Activated CD8-positive, alpha-beta memory T cell treated with anti-CD3 and anti-CD28 coated beads for 36 hours (primary cell): Measurements from ENCODE around the gene KANSL2. TPM values are rescaled to one million over a fixed set of nuclear protein-coding genes. Genes with fewer than 3 reads are reported as not detected.
"Not testable (repeated sequence)": the region's sequence is repeated elsewhere in the genome, so short reads cannot be mapped to it uniquely, and the experiment has no call there.

Source experiments
- CTCF ChIA-PET: fragments of 350-600 bp; sonication (Branson Sonifier 250); formaldehyde crosslinking; loops from one replicate; lab custom pipeline; 2021; ENCODE audit warnings: antibody characterized with exemption; lab: Charles Lee
- POLR2A ChIA-PET: fragments of 350-600 bp; sonication (Branson Sonifier 250); formaldehyde crosslinking; loops from one replicate; lab custom pipeline; 2021; ENCODE audit warnings: antibody characterized with exemption; lab: Charles Lee
- total RNA-seq, 2 experiments: library from RNA; stranded (reverse); gene quantifications; one replicate each; pipeline ENCODE4 v1.2.3, GENCODE V29; 2021

Gene KANSL2
- total RNA-seq = 10 to 100 TPM; 57.2 to 59.6 TPM

GRCh38 chr12:48681710-48682532 is at the start of gene KANSL2:
Gene KANSL2 (minus strand): TSS chr12:48682238. CDS start chr12:48681632, 606 bp downstream.
- POLR2A ChIA-PET = interaction anchor here (0.8 to 1.7 kb wide), 7 partner anchors 9 to 133 kb away, joined by 3 to 5 read pairs (median 4); partner anchors contain the start of gene CCNT1
- CTCF ChIA-PET = interaction anchor here (1.3 to 1.6 kb wide), 3 partner anchors 10 to 133 kb away, joined by 3 to 5 read pairs (median 3); no protein-coding TSS in a partner anchor

GRCh38 chr12:48728807-48729206 is 46.8 kb upstream of the KANSL2 start:
- CTCF ChIA-PET = no interaction called here
- POLR2A ChIA-PET = no interaction called here

- POLR2A ChIA-PET, CTCF ChIA-PET: not testable (repeated sequence)
Observed at GRCh38 chr12:48720737-48721136, 38.7 kb upstream of the KANSL2 start.

- POLR2A ChIA-PET = interaction anchor here (1.3 kb wide), 1 partner anchor 38 kb away, joined by 4 read pairs; the partner anchor contains the start of gene KANSL2
- CTCF ChIA-PET = not testable (repeated sequence)
Observed at GRCh38 chr12:48720171-48720570, 38.1 kb upstream of the KANSL2 start.

GRCh38 chr12:48719002-48719401 is 37.0 kb upstream of the KANSL2 start:
- POLR2A ChIA-PET = interaction anchor here (1.3 kb wide), 1 partner anchor 37 kb away, joined by 4 read pairs; the partner anchor contains the start of gene KANSL2
- CTCF ChIA-PET = not testable (repeated sequence)

- POLR2A ChIA-PET = no interaction called here
- CTCF ChIA-PET = interaction anchor here (0.7 to 3.2 kb wide), 2 partner anchors 97 to 948 kb away, joined by 3 to 11 read pairs; no protein-coding TSS in a partner anchor
Observed at GRCh38 chr12:48717252-48717695, 35.2 kb upstream of the KANSL2 start.

GRCh38 chr12:48716493-48717251 is 34.6 kb upstream of the KANSL2 start, which contains the start of gene CCNT1:
Gene CCNT1 (minus strand): TSS chr12:48716707. CDS start chr12:48716675, 32 bp downstream.
- ChIA-PET POLR2A (interaction anchor here (1.0 kb wide), 1 partner anchor 35 kb away, joined by 3 read pairs; the partner anchor contains the start of gene KANSL2), CTCF (interaction anchor here (1.3 to 3.2 kb wide), 3 partner anchors 11 to 98 kb away, joined by 3 to 11 read pairs (median 4); no protein-coding TSS in a partner anchor)

GRCh38 chr12:48716168-48716492 is 34.1 kb upstream of the KANSL2 start:
- ChIA-PET CTCF (interaction anchor here (1.3 to 3.2 kb wide), 3 partner anchors 10 to 99 kb away, joined by 3 to 11 read pairs (median 4); no protein-coding TSS in a partner anchor), POLR2A (interaction anchor here (0.7 to 1.0 kb wide), 3 partner anchors 24 to 46 kb away, joined by 3 read pairs; partner anchors contain the start of gene KANSL2)

GRCh38 chr12:48712209-48712608 is 30.2 kb upstream of the KANSL2 start:
- ChIA-PET CTCF (interaction anchor here (0.6 to 1.1 kb wide), 2 partner anchors 35 to 315 kb away, joined by 3 to 4 read pairs; no protein-coding TSS in a partner anchor), POLR2A (no interaction called here)

GRCh38 chr12:48698822-48699221 is 16.8 kb upstream of the KANSL2 start:
- POLR2A ChIA-PET, CTCF ChIA-PET: not testable (repeated sequence)

GRCh38 chr12:48696626-48697025 is 14.6 kb upstream of the KANSL2 start:
- ChIA-PET CTCF (interaction anchor here (0.6 to 0.7 kb wide), 2 partner anchors 17 to 32 kb away, joined by 3 read pairs; no protein-coding TSS in a partner anchor), POLR2A (no interaction called here)

GRCh38 chr12:48695859-48696258 is 13.8 kb upstream of the KANSL2 start:
- POLR2A ChIA-PET = interaction anchor here (0.6 kb wide), 2 partner anchors 127 to 162 kb away, joined by 6 to 10 read pairs; no protein-coding TSS in a partner anchor
- CTCF ChIA-PET = interaction anchor here (0.6 kb wide), 1 partner anchor 32 kb away, joined by 3 read pairs; no protein-coding TSS in a partner anchor

- POLR2A ChIA-PET = no interaction called here
- CTCF ChIA-PET = interaction anchor here (1.1 kb wide), 1 partner anchor 10 kb away, joined by 3 read pairs; no protein-coding TSS in a partner anchor
Observed at GRCh38 chr12:48694038-48694437, 12.0 kb upstream of the KANSL2 start.

- POLR2A ChIA-PET = no interaction called here
- CTCF ChIA-PET = interaction anchor here (1.1 to 1.5 kb wide), 2 partner anchors 10 to 11 kb away, joined by 3 read pairs; partner anchors contain the start of gene KANSL2
Observed at GRCh38 chr12:48693572-48693971, 11.5 kb upstream of the KANSL2 start.

- ChIA-PET POLR2A (interaction anchor here (0.6 to 1.4 kb wide), 2 partner anchors 10 to 24 kb away, joined by 3 to 4 read pairs; partner anchors contain the start of gene KANSL2), CTCF (interaction anchor here (0.9 to 1.5 kb wide), 4 partner anchors 9 to 20 kb away, joined by 3 to 4 read pairs (median 3); partner anchors contain the start of gene KANSL2)
Observed at GRCh38 chr12:48691826-48692487, 9.9 kb upstream of the KANSL2 start.

GRCh38 chr12:48690990-48691389 is 9.0 kb upstream of the KANSL2 start:
- CTCF ChIA-PET = interaction anchor here (0.9 to 1.5 kb wide), 4 partner anchors 8 to 19 kb away, joined by 3 to 4 read pairs (median 3); partner anchors contain the start of gene KANSL2
- POLR2A ChIA-PET = interaction anchor here (1.4 kb wide), 1 partner anchor 9 kb away, joined by 4 read pairs; the partner anchor contains the start of gene KANSL2

GRCh38 chr12:48690436-48690835 is 8.4 kb upstream of the KANSL2 start:
- ChIA-PET POLR2A (interaction anchor here (1.4 kb wide), 1 partner anchor 8 kb away, joined by 4 read pairs; the partner anchor contains the start of gene KANSL2), CTCF (interaction anchor here (1.0 kb wide), 1 partner anchor 12 kb away, joined by 3 read pairs; no protein-coding TSS in a partner anchor)
